ENCODE results near the gene PTGDS. TPM values are rescaled to one million over a fixed set of nuclear protein-coding genes. Genes with fewer than 3 reads are reported as not detected.

PTGDS gene
- total RNA-seq, 1 experiment from 2014 or later = 3.6 TPM

GRCh38 chr9:136978865-136979544, 1.7 kb downstream of the PTGDS start:
- Mint-ChIP-seq H3K4me3 (no peak overlapping the region), H3K4me1 (peaks cover 2 to 16% of the 10 kb centered on the region in 2 experiments), H3K27ac (no peak overlapping the region), H3K36me3 (ENCODE audit: insufficient read depth in 1 of 3, low read depth in 3 of 3) (peaks cover 0 to 3% (median 0%) of the 10 kb centered on the region in 3 experiments; a peak in 1 of 7 replicates), H3K27me3 (ENCODE audit: low read depth) (peaks cover 7% of the 10 kb centered on the region), H3K9me3 (no peaks in the 10 kb centered on the region)
- Histone ChIP-seq H3K79me1 (ENCODE audit: insufficient read depth, low read depth, low read length, poor library complexity, severe bottlenecking) (no peaks in the 10 kb centered on the region), H3K23ac (ENCODE audit: insufficient read length, low read depth, low read length) (no peak overlapping the region), H4K91ac (ENCODE audit: insufficient read length, low read depth, low read length) (no peak overlapping the region), H3K56ac (ENCODE audit: insufficient read length, low read depth, low read length) (no peak overlapping the region), H3K79me2 (ENCODE audit: insufficient read depth, low read length) (no peaks in the 10 kb centered on the region), H4K8ac (replicated peaks; ENCODE audit: insufficient read length, low read depth, low read length) (no peak overlapping the region), H3K23me2 (ENCODE audit: insufficient read length, low read depth, low read length, poor library complexity, severe bottlenecking) (peaks cover 9% of the 10 kb centered on the region), H3K14ac (ENCODE audit: insufficient read depth, low read length) (no peak overlapping the region), H4K5ac (ENCODE audit: insufficient read length, low read depth, low read length) (no peak overlapping the region), H3K27me3 (ENCODE audit: insufficient read depth, low read length) (no peaks in the 10 kb centered on the region), H2BK12ac (ENCODE audit: insufficient read length, low read depth, low read length) (no peak overlapping the region), H2BK120ac (ENCODE audit: low read depth, low read length, poor library complexity, severe bottlenecking) (no peak overlapping the region), H2BK5ac (ENCODE audit: insufficient read length, low read length) (no peak overlapping the region), H3K9ac (ENCODE audit: extremely low read depth, insufficient read length, low read length) (no peak overlapping the region), H2BK20ac (ENCODE audit: low read depth, low read length, poor library complexity, severe bottlenecking) (no peak overlapping the region), H3K9me3 (ENCODE audit: control insufficient read depth, low read depth, low read length) (no peaks in the 10 kb centered on the region), H3K27ac (ENCODE audit: insufficient read length, low read depth, low read length) (no peak overlapping the region), H2BK15ac (ENCODE audit: low read depth, low read length) (no peak overlapping the region), H3K4ac (ENCODE audit: low read depth, low read length) (no peak overlapping the region), H3K18ac (ENCODE audit: insufficient read length, low read depth, low read length) (no peak overlapping the region), H4K20me1 (ENCODE audit: control insufficient read depth, insufficient read depth, insufficient read length) (no peaks in the 10 kb centered on the region), H3K4me1 (ENCODE audit: insufficient read depth, low read length) (no peaks in the 10 kb centered on the region; the same call in 1 of the 2 replicates), H3K4me2 (ENCODE audit: insufficient read depth, insufficient read length, low read length) (no peak overlapping the region), H2AK5ac (ENCODE audit: insufficient read length, low read length) (no peak overlapping the region), H2AFZ (ENCODE audit: low read length) (no peak overlapping the region), H3T11ph (ENCODE audit: low read length) (no peak overlapping the region)
- no CpG with 5 or more reads among the region's 41 CpGs for WGBS (ENCODE audit: extremely low coverage, insufficient read length, low lambda C conversion rate)
- no peak for DNase-seq
- TF ChIP-seq CTCF (conservative IDR thresholded peaks at IDR 0.05) = peak; percentile 25; the same call in 1 of the 3 replicates
